A549 (cell line): ENCODE data around the gene TOX2.

Experiments used
- BHLHE40 ChIP-seq: IDR thresholded peaks from 2 replicates; pipeline ENCODE4 v1.6.1; 2012; ENCODE audit warnings: low read depth, low read length, inconsistent platforms
- EHMT2 ChIP-seq: fragments of 200-600 bp; sonication (generic); IDR thresholded peaks from 2 replicates; pipeline ENCODE4 v1.6.1; 2016; ENCODE audit warnings: antibody characterized with exemption, low read depth, mild to moderate bottlenecking, moderate library complexity
- JUN ChIP-seq, 2 experiments: fragments of >200 bp; sonication (Bioruptor Twin); formaldehyde crosslinking; IDR thresholded peaks; 2 replicates in 1 of 2; 3 replicates in 1 of 2; pipeline ENCODE4 v1.6.1; 2016 to 2017
- MAFK ChIP-seq: fragments of 450-650 bp; IDR thresholded peaks from 2 replicates; pipeline ENCODE4 v1.6.1; 2014; ENCODE audit not compliant: partially characterized antibody
- POLR2A ChIP-seq: IDR thresholded peaks from 2 replicates; pipeline ENCODE4 v1.6.1; 2012; ENCODE audit warnings: mild to moderate bottlenecking, low read length
- REST ChIP-seq: fragments of 200-600 bp; sonication (generic); IDR thresholded peaks from 2 replicates; pipeline ENCODE4 v1.6.1; 2016; ENCODE audit warnings: antibody characterized with exemption, mild to moderate bottlenecking, moderate library complexity
- TF ChIP-seq, protein P1 (sequence below): IDR thresholded peaks from 2 replicates; pipeline ENCODE4 v1.6.1; 2012; ENCODE audit warnings: low read depth, borderline replicate concordance
- TF ChIP-seq, protein P2 (sequence below): IDR thresholded peaks from 2 replicates; pipeline ENCODE4 v1.6.1; 2012
- TF ChIP-seq, protein P3 (sequence below): fragments of >200 bp; sonication (Bioruptor Twin); formaldehyde crosslinking; IDR thresholded peaks from 3 replicates; pipeline ENCODE4 v1.5.1; 2016

- TF ChIP-seq BHLHE40 (no peak), JUN (IDR thresholded peaks at IDR 0.05) (no peak), REST (no peak), POLR2A (no peak), MAFK (no peak), EHMT2 (no peak)
- TF ChIP-seq, protein P1, sequence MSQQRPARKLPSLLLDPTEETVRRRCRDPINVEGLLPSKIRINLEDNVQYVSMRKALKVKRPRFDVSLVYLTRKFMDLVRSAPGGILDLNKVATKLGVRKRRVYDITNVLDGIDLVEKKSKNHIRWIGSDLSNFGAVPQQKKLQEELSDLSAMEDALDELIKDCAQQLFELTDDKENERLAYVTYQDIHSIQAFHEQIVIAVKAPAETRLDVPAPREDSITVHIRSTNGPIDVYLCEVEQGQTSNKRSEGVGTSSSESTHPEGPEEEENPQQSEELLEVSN = no peak
- TF ChIP-seq, protein P2, sequence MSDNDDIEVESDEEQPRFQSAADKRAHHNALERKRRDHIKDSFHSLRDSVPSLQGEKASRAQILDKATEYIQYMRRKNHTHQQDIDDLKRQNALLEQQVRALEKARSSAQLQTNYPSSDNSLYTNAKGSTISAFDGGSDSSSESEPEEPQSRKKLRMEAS = no peak
- TF ChIP-seq, protein P3, sequence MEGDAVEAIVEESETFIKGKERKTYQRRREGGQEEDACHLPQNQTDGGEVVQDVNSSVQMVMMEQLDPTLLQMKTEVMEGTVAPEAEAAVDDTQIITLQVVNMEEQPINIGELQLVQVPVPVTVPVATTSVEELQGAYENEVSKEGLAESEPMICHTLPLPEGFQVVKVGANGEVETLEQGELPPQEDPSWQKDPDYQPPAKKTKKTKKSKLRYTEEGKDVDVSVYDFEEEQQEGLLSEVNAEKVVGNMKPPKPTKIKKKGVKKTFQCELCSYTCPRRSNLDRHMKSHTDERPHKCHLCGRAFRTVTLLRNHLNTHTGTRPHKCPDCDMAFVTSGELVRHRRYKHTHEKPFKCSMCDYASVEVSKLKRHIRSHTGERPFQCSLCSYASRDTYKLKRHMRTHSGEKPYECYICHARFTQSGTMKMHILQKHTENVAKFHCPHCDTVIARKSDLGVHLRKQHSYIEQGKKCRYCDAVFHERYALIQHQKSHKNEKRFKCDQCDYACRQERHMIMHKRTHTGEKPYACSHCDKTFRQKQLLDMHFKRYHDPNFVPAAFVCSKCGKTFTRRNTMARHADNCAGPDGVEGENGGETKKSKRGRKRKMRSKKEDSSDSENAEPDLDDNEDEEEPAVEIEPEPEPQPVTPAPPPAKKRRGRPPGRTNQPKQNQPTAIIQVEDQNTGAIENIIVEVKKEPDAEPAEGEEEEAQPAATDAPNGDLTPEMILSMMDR = no peak
These were observed 109.1 kb downstream of the TOX2 start for GRCh38 chr20:44023515-44024371.
